Measurements from ENCODE around the gene STRA8.
"Not testable (repeated sequence)": the region's sequence is repeated elsewhere in the genome, so short reads cannot be mapped to it uniquely, and the experiment has no call there.

Gene STRA8

GRCh38 chr7:135204876-135205275 is 28.8 kb upstream of the STRA8 start:
- in situ Hi-C loops (cut with HindIII; ENCODE audit: low sequenced_read_pairs), result no loop called here

- in situ Hi-C loops (cut with HindIII; ENCODE audit: low sequenced_read_pairs), result no loop called here
Observed at GRCh38 chr7:135205850-135206249, 27.8 kb upstream of the STRA8 start.

GRCh38 chr7:135206941-135207391 is 26.7 kb upstream of the STRA8 start:
- in situ Hi-C loops (cut with HindIII; ENCODE audit: low sequenced_read_pairs), result no loop called here

- in situ Hi-C loops (cut with HindIII; ENCODE audit: low sequenced_read_pairs), result no loop called here
Observed at GRCh38 chr7:135207406-135208101, 26.1 kb upstream of the STRA8 start.

GRCh38 chr7:135208102-135208793 is 25.4 kb upstream of the STRA8 start:
- in situ Hi-C loops (cut with HindIII; ENCODE audit: low sequenced_read_pairs), result no loop called here

GRCh38 chr7:135209225-135209834 is 24.3 kb upstream of the STRA8 start:
- in situ Hi-C loops (cut with HindIII; ENCODE audit: low sequenced_read_pairs), result no loop called here

- in situ Hi-C loops (cut with HindIII; ENCODE audit: low sequenced_read_pairs), result no loop called here
Observed at GRCh38 chr7:135210888-135211178, 22.8 kb upstream of the STRA8 start.

- in situ Hi-C loops (cut with HindIII; ENCODE audit: low sequenced_read_pairs), result no loop called here
Observed at GRCh38 chr7:135211179-135211945, 22.3 kb upstream of the STRA8 start, which contains the start of gene WDR91. WDR91 (minus strand) TSS chr7:135211526; CDS start chr7:135211502, 24 bp downstream.

GRCh38 chr7:135211946-135212685 is 21.5 kb upstream of the STRA8 start:
- in situ Hi-C loops (cut with HindIII; ENCODE audit: low sequenced_read_pairs), result not testable (repeated sequence)

GRCh38 chr7:135213831-135214230 is 19.8 kb upstream of the STRA8 start:
- in situ Hi-C loops (cut with HindIII; ENCODE audit: low sequenced_read_pairs), result no loop called here

- in situ Hi-C loops (cut with HindIII; ENCODE audit: low sequenced_read_pairs), result no loop called here
Observed at GRCh38 chr7:135215180-135215579, 18.5 kb upstream of the STRA8 start.

- in situ Hi-C loops (cut with HindIII; ENCODE audit: low sequenced_read_pairs), result no loop called here
Observed at GRCh38 chr7:135215698-135216097, 17.9 kb upstream of the STRA8 start.

GRCh38 chr7:135217645-135218509 is 15.8 kb upstream of the STRA8 start:
- in situ Hi-C loops (cut with HindIII; ENCODE audit: low sequenced_read_pairs), result no loop called here

- in situ Hi-C loops (cut with HindIII; ENCODE audit: low sequenced_read_pairs), result no loop called here
Observed at GRCh38 chr7:135224027-135224426, 9.6 kb upstream of the STRA8 start.

GRCh38 chr7:135231686-135232085 is 2.0 kb upstream of the STRA8 start:
- in situ Hi-C loops (cut with HindIII; ENCODE audit: low sequenced_read_pairs), result no loop called here

GRCh38 chr7:135232087-135232486 is 1.6 kb upstream of the STRA8 start:
- in situ Hi-C loops (cut with HindIII; ENCODE audit: low sequenced_read_pairs), result no loop called here

GRCh38 chr7:135232720-135233119 is 918 bp upstream of the STRA8 start:
- in situ Hi-C loops (cut with HindIII; ENCODE audit: low sequenced_read_pairs), result no loop called here

GRCh38 chr7:135234095-135234494 is 457 bp downstream of the STRA8 start:
- in situ Hi-C loops (cut with HindIII; ENCODE audit: low sequenced_read_pairs), result not testable (repeated sequence)

- in situ Hi-C loops (cut with HindIII; ENCODE audit: low sequenced_read_pairs), result no loop called here
Observed at GRCh38 chr7:135234727-135235126, 1.1 kb downstream of the STRA8 start.

GRCh38 chr7:135235841-135236240 is 2.2 kb downstream of the STRA8 start:
- in situ Hi-C loops (cut with HindIII; ENCODE audit: low sequenced_read_pairs), result no loop called here

Measured in DLD1 (cell line).